HepG2 (cell line): ENCODE results near the gene PSD4. TPM values are rescaled to one million over a fixed set of nuclear protein-coding genes. Genes with fewer than 3 reads are reported as not detected.

Experiments
- ATAC-seq: fragments of 200-7000 bp; cut with Tn5 transposase; 3 replicates; pipeline ENCODE4 v1.9.1; 2020; ENCODE audit warnings: mild to moderate bottlenecking, moderate library complexity
- BruUV-seq: library from RNA; stranded (reverse); fragments of 400-500 nt; replicated peaks from 2 replicates; lab custom pipeline; 2021; lab: Mats Ljungman, UMichigan
- CTCF ChIA-PET: fragments of 300-600 bp; formaldehyde crosslinking; extraction: SDS; loops from one replicate; lab custom pipeline; 2021; ENCODE audit warnings: low total read pairs, inconsistent platforms, low intra/inter-chr PET ratio; lab: Yijun Ruan, JAX
- POLR2A ChIA-PET: fragments of 350-600 bp; sonication (Branson Sonifier 250); formaldehyde crosslinking; loops from one replicate; lab custom pipeline; 2020; ENCODE audit warnings: antibody characterized with exemption, inconsistent platforms; lab: Yijun Ruan, JAX
- DNase-seq: peaks from one replicate; pipeline ENCODE4 v3.0.0-alpha.2; 2015; ENCODE audit warnings: low spot score
- FAIRE-seq: peaks from 3 replicates; lab custom pipeline; 2011; peaks lifted over from hg19 to GRCh38; lab: Jason Lieb, UNC
- H2AFZ ChIP-seq: one replicate; pipeline ENCODE4 v1.6.1; 2011; ENCODE audit warnings: low read length, inconsistent platforms
- H3K27ac ChIP-seq: fragments of 300-600 bp; 3 replicates; pipeline ENCODE4 v1.8.0; 2011; ENCODE audit warnings: mixed run types, mild to moderate bottlenecking, mixed read lengths, low read length, inconsistent platforms; ENCODE audit not compliant: insufficient read depth; ENCODE audit errors: extremely low read length
- H3K27me3 ChIP-seq, 2 experiments: fragments of 200-600 bp in 1 of 2; 2 replicates in 1 of 2; 3 replicates in 1 of 2; pipeline versions ENCODE4 v1.6.0 to v1.8.0; 2011; ENCODE audit warnings: low read length in 2 of 2, mild to moderate bottlenecking in 2 of 2, moderate library complexity in 2 of 2, inconsistent platforms in 1 of 2; ENCODE audit not compliant: insufficient read depth in 2 of 2, control insufficient read depth in 1 of 2
- H3K36me3 ChIP-seq, 2 experiments: fragments of 200-600 bp in 1 of 2; replicated peaks in 1 of 2; 2 replicates in 1 of 2; 3 replicates in 1 of 2; pipeline versions ENCODE4 v1.5.1 to v1.8.0; 2011; ENCODE audit warnings: low read length in 2 of 2, inconsistent platforms in 1 of 2; ENCODE audit not compliant: insufficient read depth in 2 of 2, control insufficient read depth in 1 of 2
- H3K4me1 ChIP-seq: 2 replicates; pipeline ENCODE4 v1.5.1; 2012; ENCODE audit warnings: low read length, inconsistent platforms; ENCODE audit not compliant: insufficient read depth
- H3K4me2 ChIP-seq: 2 replicates; pipeline ENCODE4 v1.6.0; 2011; ENCODE audit warnings: low read depth, low read length, inconsistent platforms
- H3K4me3 ChIP-seq, 3 experiments: fragments of 200-600 bp in 1 of 3; sonication (generic), shearing (Covaris generic) in 1 of 3; replicated peaks in 1 of 3; 2 replicates each; pipeline ENCODE4 v1.5.1; 2011 to 2016; ENCODE audit warnings: low read length in 3 of 3, inconsistent platforms in 2 of 3, low read depth in 2 of 3, mild to moderate bottlenecking in 2 of 3, control low read depth in 1 of 3, mixed read lengths in 1 of 3; ENCODE audit not compliant: insufficient read depth in 1 of 3
- H3K79me2 ChIP-seq: one replicate; pipeline ENCODE4 v1.6.1; 2011; ENCODE audit warnings: low read length, inconsistent platforms; ENCODE audit not compliant: insufficient read depth
- H3K9ac ChIP-seq: 2 replicates; pipeline ENCODE4 v1.6.0; 2011; ENCODE audit warnings: mild to moderate bottlenecking, low read depth, low read length, inconsistent platforms; ENCODE audit not compliant: insufficient read depth
- H3K9me3 ChIP-seq: 2 replicates; pipeline ENCODE4 v1.5.1; 2012; ENCODE audit warnings: mild to moderate bottlenecking, low read length
- H4K20me1 ChIP-seq: 2 replicates; pipeline ENCODE4 v1.6.0; 2011; ENCODE audit warnings: inconsistent platforms, mild to moderate bottlenecking, low read length, moderate library complexity; ENCODE audit not compliant: insufficient read depth
- CREM ChIP-seq, 2 experiments: sonication (generic) in 1 of 2; formaldehyde crosslinking in 1 of 2; IDR thresholded peaks; 2 replicates each; pipeline versions ENCODE4 v1.4.0 to v1.6.1; 2016 to 2020; ENCODE audit warnings: antibody characterized with exemption in 1 of 2, mild to moderate bottlenecking in 1 of 2, missing genetic modification reagents in 1 of 2
- ELK4 ChIP-seq: sonication (generic); formaldehyde crosslinking; IDR thresholded peaks from 2 replicates; pipeline ENCODE4 v1.9.0; 2021; ENCODE audit warnings: missing genetic modification reagents, borderline replicate concordance
- SATB2 ChIP-seq: sonication (generic); formaldehyde crosslinking; IDR thresholded peaks from 2 replicates; pipeline ENCODE4 v1.5.0; 2020; ENCODE audit warnings: missing genetic modification reagents
- ZBTB33 ChIP-seq: sonication (generic); formaldehyde crosslinking; IDR thresholded peaks from 2 replicates; pipeline ENCODE4 v1.4.0; 2020; ENCODE audit warnings: missing genetic modification reagents
- in situ Hi-C: cut with HindIII; loops from 2 replicates; pipeline ENCODE4 v1.10.0; 2017; ENCODE audit warnings: low pct_unique_long_range_greater_than_20kb; ENCODE audit not compliant: extremely low pct_ligation_motif_present
- intact Hi-C: fragments of 100-400 bp; cut with micrococcal nuclease; formaldehyde crosslinking; loops from one replicate; pipeline ENCODE4 v1.10.0; 2022; ENCODE audit not compliant: unreplicated experiment
- polyA plus RNA-seq, 8 experiments: library from polyadenylated mRNA; depleted of rRNA in 3 of 8; stranded (reverse) in 7 of 8; unstranded in 1 of 8; fragments of >200 nt; fragmentation: Illumina TruSeq in 4 of 8; extraction: Trizol in 4 of 8; gene quantifications; 2 replicates each; pipeline versions ENCODE4 v1.2.1 to v1.2.3, GENCODE V29; 2011 to 2016; ENCODE audit warnings: low read depth in 4 of 8, missing spikeins in 1 of 8, mixed read lengths in 1 of 8; ENCODE audit not compliant: insufficient read depth in 1 of 8
- total RNA-seq, 5 experiments: library from RNA; depleted of rRNA; stranded (reverse); fragments of >200 nt; fragmentation: Illumina TruSeq; extraction: Trizol; gene quantifications; 2 replicates each; pipeline ENCODE4 v1.2.3, GENCODE V29; 2016; ENCODE audit warnings: low read depth in 1 of 5

Gene PSD4
- total and polyA plus RNA-seq, 2 of the 13 experiments (the other 11 are each of a cell fraction or from before 2014, with no cell fraction given), result 5.8 to 9.4 TPM

- H3K9me3 ChIP-seq, result no peaks in the 10 kb centered on the region
- intact Hi-C loops (no loop called here), in situ Hi-C loops (loop anchor here (5.0 kb wide), 3 partner anchors 52 to 238 kb away; no protein-coding TSS in a partner anchor)
- FAIRE-seq (no peak), ATAC-seq (no peak; the same call in 2 of the 3 replicates), DNase-seq (no peak)
- ChIA-PET POLR2A (interaction anchor here (1.2 to 5.7 kb wide), 7 partner anchors 7 to 64 kb away, joined by 3 to 63 read pairs (median 5); partner anchors contain the start of gene IL1RN), CTCF (interaction anchor here (5.4 kb wide), 1 partner anchor 54 kb away, joined by 35 read pairs; no protein-coding TSS in a partner anchor)
- H3K27me3 ChIP-seq, result no peaks in the 10 kb centered on the region
- no peak overlapping the region for H3K9ac ChIP-seq
- no peaks in the 10 kb centered on the region for H4K20me1 ChIP-seq
- H2AFZ ChIP-seq, result no peak overlapping the region
- TF ChIP-seq ZBTB33 (CRISPR knock-in tag) (no peak), CREM (IDR thresholded peaks at IDR 0.05) (no peak), CREM (CRISPR knock-in tag; IDR thresholded peaks at IDR 0.05) (no peak), ELK4 (CRISPR knock-in tag) (no peak), SATB2 (CRISPR knock-in tag) (no peak)
- peaks cover 4% of the 10 kb centered on the region for H3K79me2 ChIP-seq
- BruUV-seq, result no TSS peak
- H3K4me1 ChIP-seq, result peaks cover 63% of the 10 kb centered on the region
- H3K27ac ChIP-seq, result no peak overlapping the region
- no peak overlapping the region for H3K4me3 ChIP-seq
- peaks cover 16 to 27% of the 10 kb centered on the region in 2 experiments; a peak in 4 of 5 replicates for H3K36me3 ChIP-seq
- no peak overlapping the region for H3K4me2 ChIP-seq
These were observed 39.1 kb upstream of the PSD4 start for GRCh38 chr2:113134717-113135116.
